Measurements from ENCODE around the gene ANKS6. TPM values are rescaled to one million over a fixed set of nuclear protein-coding genes. Genes with fewer than 3 reads are reported as not detected.

Gene ANKS6
- total RNA-seq, 2 experiments from 2014 or later: 11.8 to 12.2 TPM

DNA sequence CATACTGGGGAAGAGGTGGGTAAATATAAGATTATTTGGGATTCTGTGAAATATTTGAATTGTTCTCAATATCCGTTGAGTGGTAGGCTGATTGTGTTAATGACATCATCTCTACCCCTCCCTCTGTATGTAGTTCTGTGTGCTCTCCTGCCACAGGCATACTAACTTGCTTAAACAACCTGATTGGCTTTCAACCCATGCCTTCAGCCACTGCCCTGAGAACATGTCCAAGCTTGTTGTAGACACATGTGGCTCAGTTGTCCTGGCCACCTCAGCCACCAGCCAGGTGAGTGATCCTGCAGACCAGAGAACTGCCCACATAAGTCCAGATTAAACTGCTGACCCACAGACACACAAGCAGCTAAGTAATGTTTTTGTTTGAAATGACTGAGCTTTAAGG is 31.1 kb downstream of the ANKS6 start:
- ChIA-PET POLR2A (no interaction called here), CTCF (no interaction called here)
- peaks cover 15% of the 10 kb centered on the region for H3K36me3 ChIP-seq (ENCODE audit: insufficient read depth, low read length)
- H3K9me3 Mint-ChIP-seq: peaks cover 8% of the 10 kb centered on the region
- no peak overlapping the region for H3K4me3 Mint-ChIP-seq
- no peaks in the 10 kb centered on the region for H3K9me3 ChIP-seq (ENCODE audit: control insufficient read depth in 1 of 2, insufficient read depth in 1 of 2, low read length in 2 of 2)
- no peaks in the 10 kb centered on the region for H3K27me3 Mint-ChIP-seq
- no peak overlapping the region for H3K4me3 ChIP-seq (ENCODE audit: low read length)
- no peak overlapping the region for H3K27ac Mint-ChIP-seq
- TF ChIP-seq, protein P1, sequence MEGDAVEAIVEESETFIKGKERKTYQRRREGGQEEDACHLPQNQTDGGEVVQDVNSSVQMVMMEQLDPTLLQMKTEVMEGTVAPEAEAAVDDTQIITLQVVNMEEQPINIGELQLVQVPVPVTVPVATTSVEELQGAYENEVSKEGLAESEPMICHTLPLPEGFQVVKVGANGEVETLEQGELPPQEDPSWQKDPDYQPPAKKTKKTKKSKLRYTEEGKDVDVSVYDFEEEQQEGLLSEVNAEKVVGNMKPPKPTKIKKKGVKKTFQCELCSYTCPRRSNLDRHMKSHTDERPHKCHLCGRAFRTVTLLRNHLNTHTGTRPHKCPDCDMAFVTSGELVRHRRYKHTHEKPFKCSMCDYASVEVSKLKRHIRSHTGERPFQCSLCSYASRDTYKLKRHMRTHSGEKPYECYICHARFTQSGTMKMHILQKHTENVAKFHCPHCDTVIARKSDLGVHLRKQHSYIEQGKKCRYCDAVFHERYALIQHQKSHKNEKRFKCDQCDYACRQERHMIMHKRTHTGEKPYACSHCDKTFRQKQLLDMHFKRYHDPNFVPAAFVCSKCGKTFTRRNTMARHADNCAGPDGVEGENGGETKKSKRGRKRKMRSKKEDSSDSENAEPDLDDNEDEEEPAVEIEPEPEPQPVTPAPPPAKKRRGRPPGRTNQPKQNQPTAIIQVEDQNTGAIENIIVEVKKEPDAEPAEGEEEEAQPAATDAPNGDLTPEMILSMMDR (IDR thresholded peaks at IDR 0.05): no peak
- no peaks in the 10 kb centered on the region for H3K4me1 ChIP-seq (ENCODE audit: insufficient read depth, low read length)
- no peaks in the 10 kb centered on the region for H3K27me3 ChIP-seq (ENCODE audit: control insufficient read depth in 1 of 2, insufficient read depth in 2 of 2, low read length in 2 of 2)
- peaks cover 94% of the 10 kb centered on the region for H3K36me3 Mint-ChIP-seq (ENCODE audit: low read depth)
- H3K4me1 Mint-ChIP-seq (ENCODE audit: low read depth): no peaks in the 10 kb centered on the region
- ATAC-seq (ENCODE audit: poor library complexity) (no peak), DNase-seq (no peak)
- intact Hi-C loops (cut with DNase I, micrococcal nuclease): no loop called here
- H3K27ac ChIP-seq (ENCODE audit: low read depth in 1 of 2, low read length in 2 of 2): no peak overlapping the region

DNA sequence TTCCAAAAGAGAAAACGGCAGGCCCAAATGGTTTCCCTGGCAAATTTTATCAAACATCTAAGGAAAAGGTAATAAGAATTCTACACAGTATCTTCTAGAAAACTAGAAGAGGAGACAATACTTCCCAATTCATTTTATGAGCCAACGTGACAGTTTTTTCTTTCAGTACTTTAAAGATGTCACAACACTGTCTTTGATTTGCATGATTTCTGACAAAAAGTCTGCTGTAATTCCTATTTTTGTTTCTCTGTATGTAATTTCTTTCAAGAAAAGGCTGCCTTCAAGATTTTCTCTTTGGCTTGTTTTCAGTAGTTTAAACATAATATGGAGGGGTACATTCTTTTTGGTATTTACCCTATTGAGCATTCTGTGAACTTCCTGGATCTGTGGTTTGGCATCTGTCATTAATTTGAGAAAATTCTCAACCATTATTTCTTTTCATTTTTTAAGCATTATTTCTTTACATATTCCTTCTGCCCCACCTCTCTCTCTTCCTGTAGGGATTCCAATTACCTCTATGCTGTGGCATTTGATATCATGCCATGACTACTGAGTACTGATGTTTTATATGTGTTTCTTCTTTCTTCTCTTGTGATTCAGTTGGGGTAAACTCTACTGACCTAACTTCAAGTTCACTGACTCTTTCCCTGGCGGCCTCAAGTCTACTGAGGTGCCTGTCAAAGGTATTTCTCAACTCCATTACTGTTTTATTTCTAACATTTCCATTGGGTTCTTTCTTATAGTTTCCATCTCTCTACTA is 32.2 kb downstream of the ANKS6 start:
- H3K4me1 ChIP-seq (ENCODE audit: insufficient read depth, low read length): no peaks in the 10 kb centered on the region
- no peak for ATAC-seq (ENCODE audit: poor library complexity)
- Mint-ChIP-seq H3K9me3 (peaks cover 10% of the 10 kb centered on the region), H3K27me3 (no peaks in the 10 kb centered on the region), H3K27ac (no peak overlapping the region), H3K4me1 (ENCODE audit: low read depth) (no peaks in the 10 kb centered on the region), H3K36me3 (ENCODE audit: low read depth) (peaks cover 94% of the 10 kb centered on the region), H3K4me3 (no peak overlapping the region)
- no peak overlapping the region for H3K4me3 ChIP-seq (ENCODE audit: low read length)
- no peak for DNase-seq
- H3K9me3 ChIP-seq (ENCODE audit: control insufficient read depth in 1 of 2, insufficient read depth in 1 of 2, low read length in 2 of 2): no peaks in the 10 kb centered on the region
- ChIA-PET POLR2A (no interaction called here), CTCF (no interaction called here)
- H3K27me3 ChIP-seq (ENCODE audit: control insufficient read depth in 1 of 2, insufficient read depth in 2 of 2, low read length in 2 of 2): no peaks in the 10 kb centered on the region
- intact Hi-C loops (cut with DNase I, micrococcal nuclease): no loop called here
- TF ChIP-seq, protein P1 (IDR thresholded peaks at IDR 0.05): no peak
- H3K36me3 ChIP-seq (ENCODE audit: insufficient read depth, low read length): peaks cover 15% of the 10 kb centered on the region
- no peak overlapping the region for H3K27ac ChIP-seq (ENCODE audit: low read depth in 1 of 2, low read length in 2 of 2)

DNA sequence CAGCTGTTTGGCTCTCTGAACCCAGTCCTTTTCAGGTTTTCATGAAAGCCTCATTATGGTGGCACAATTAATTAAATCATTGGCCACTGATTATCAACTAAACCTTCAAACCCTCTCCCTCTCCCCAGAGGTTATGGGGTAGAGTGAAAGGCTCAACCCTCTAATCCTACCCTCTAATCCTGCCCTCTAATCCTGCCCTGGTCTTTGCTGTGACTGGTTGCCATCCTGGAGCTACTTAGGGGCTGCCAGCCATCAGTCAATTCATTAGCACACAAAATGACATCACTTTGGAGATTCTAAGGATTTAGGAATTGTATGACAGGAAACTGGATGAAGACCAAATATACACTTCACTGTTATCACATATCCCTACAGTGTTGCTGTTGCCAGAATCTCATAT is 36.1 kb downstream of the ANKS6 start:
- H3K36me3 ChIP-seq (ENCODE audit: insufficient read depth, low read length): peaks cover 13% of the 10 kb centered on the region
- DNase-seq (no peak), ATAC-seq (ENCODE audit: poor library complexity) (no peak)
- peaks cover 92% of the 10 kb centered on the region for H3K36me3 Mint-ChIP-seq (ENCODE audit: low read depth)
- no peaks in the 10 kb centered on the region for H3K4me1 Mint-ChIP-seq (ENCODE audit: low read depth)
- H3K27me3 Mint-ChIP-seq: no peaks in the 10 kb centered on the region
- TF ChIP-seq, protein P1 (IDR thresholded peaks at IDR 0.05): no peak
- POLR2A ChIA-PET: no interaction called here
- no peak overlapping the region for H3K4me3 Mint-ChIP-seq
- no peak overlapping the region for H3K27ac Mint-ChIP-seq
- CTCF ChIA-PET: no interaction called here
- H3K9me3 Mint-ChIP-seq: peaks cover 19% of the 10 kb centered on the region
- no peak overlapping the region for H3K4me3 ChIP-seq (ENCODE audit: low read length)
- H3K27me3 ChIP-seq (ENCODE audit: control insufficient read depth in 1 of 2, insufficient read depth in 2 of 2, low read length in 2 of 2): no peaks in the 10 kb centered on the region
- intact Hi-C loops (cut with DNase I, micrococcal nuclease): no loop called here
- no peak overlapping the region for H3K27ac ChIP-seq (ENCODE audit: low read depth in 1 of 2, low read length in 2 of 2)
- H3K9me3 ChIP-seq (ENCODE audit: control insufficient read depth in 1 of 2, insufficient read depth in 1 of 2, low read length in 2 of 2): peaks cover 0 to 4% of the 10 kb centered on the region in 2 experiments
- no peaks in the 10 kb centered on the region for H3K4me1 ChIP-seq (ENCODE audit: insufficient read depth, low read length)

Measured in CD4-positive, alpha-beta T cell (primary cell).